WTC11 (cell line): ENCODE measurements around the gene LSM5. TPM values are rescaled to one million over a fixed set of nuclear protein-coding genes. Genes with fewer than 3 reads are reported as not detected.

Experiments used
- ATAC-seq: fragments of 200-7000 bp; cut with Tn5 transposase; 2 replicates; pipeline ENCODE4 v1.10.0; 2021; ENCODE audit warnings: mild to moderate bottlenecking, moderate library complexity
- CTCF ChIA-PET: fragments of 300-600 bp; sonication (Branson Sonifier 250); formaldehyde crosslinking; loops from one replicate; lab custom pipeline; 2021; ENCODE audit warnings: antibody characterized with exemption; lab: Charles Lee
- POLR2A ChIA-PET: fragments of 350-600 bp; sonication (Branson Sonifier 250); formaldehyde crosslinking; loops from one replicate; lab custom pipeline; 2021; ENCODE audit warnings: antibody characterized with exemption; lab: Charles Lee
- DNase-seq: peaks from one replicate; pipeline ENCODE4 v3.0.0; 2021; ENCODE audit warnings: low spot score
- H3K27ac Mint-ChIP-seq: 2 replicates; pipeline ENCODE4 v1.8.0; 2021; ENCODE audit warnings: mixed read lengths
- H3K27me3 Mint-ChIP-seq: 2 replicates; pipeline ENCODE4 v1.8.0; 2021; ENCODE audit warnings: low read depth, mild to moderate bottlenecking, moderate library complexity, mixed read lengths
- H3K36me3 Mint-ChIP-seq: 2 replicates; pipeline ENCODE4 v1.8.0; 2021; ENCODE audit warnings: mixed read lengths
- H3K4me1 Mint-ChIP-seq: 2 replicates; pipeline ENCODE4 v1.8.0; 2022; ENCODE audit warnings: mixed read lengths
- H3K4me3 Mint-ChIP-seq: 2 replicates; pipeline ENCODE4 v1.8.0; 2021; ENCODE audit warnings: mild to moderate bottlenecking, moderate library complexity, mixed read lengths
- H3K9me3 Mint-ChIP-seq: 2 replicates; pipeline ENCODE4 v1.8.0; 2021; ENCODE audit warnings: mixed read lengths
- ARID4B ChIP-seq: sonication (generic); formaldehyde crosslinking; IDR thresholded peaks from 2 replicates; pipeline ENCODE4 v1.8.0; 2023; ENCODE audit warnings: missing genetic modification reagents, mild to moderate bottlenecking, borderline replicate concordance
- ATF2 ChIP-seq: sonication (generic); formaldehyde crosslinking; IDR thresholded peaks from 2 replicates; pipeline ENCODE4 v1.8.1; 2022; ENCODE audit warnings: low read depth, missing genetic modification reagents, borderline replicate concordance
- CREB1 ChIP-seq: sonication (generic); formaldehyde crosslinking; IDR thresholded peaks from 2 replicates; pipeline ENCODE4 v1.8.0; 2023; ENCODE audit warnings: mild to moderate bottlenecking, missing genetic modification reagents
- ESRRA ChIP-seq: sonication (generic); formaldehyde crosslinking; IDR thresholded peaks from 2 replicates; pipeline ENCODE4 v1.8.1; 2022; ENCODE audit warnings: mild to moderate bottlenecking, missing genetic modification reagents, borderline replicate concordance
- ETV6 ChIP-seq: sonication (generic); formaldehyde crosslinking; IDR thresholded peaks from 2 replicates; pipeline ENCODE4 v1.8.1; 2022; ENCODE audit warnings: mild to moderate bottlenecking, missing genetic modification reagents
- GRHL2 ChIP-seq: fragments of 250-450 bp; sonication (Bioruptor Pico); IDR thresholded peaks from 2 replicates; pipeline ENCODE4 v1.8.0; 2022; ENCODE audit warnings: mild to moderate bottlenecking, moderate library complexity; ENCODE audit not compliant: insufficient replicate concordance, severe bottlenecking
- IRF2 ChIP-seq: sonication (generic); formaldehyde crosslinking; IDR thresholded peaks from 2 replicates; pipeline ENCODE4 v1.8.0; 2022; ENCODE audit warnings: low read depth, missing genetic modification reagents, borderline replicate concordance
- MLX ChIP-seq: sonication (generic); formaldehyde crosslinking; IDR thresholded peaks from 2 replicates; pipeline ENCODE4 v1.8.1; 2023; ENCODE audit warnings: mild to moderate bottlenecking, missing genetic modification reagents, moderate library complexity
- MXD4 ChIP-seq: fragments of 250-450 bp; sonication (Bioruptor Pico); IDR thresholded peaks from 2 replicates; pipeline ENCODE4 v1.8.0; 2021; ENCODE audit warnings: mild to moderate bottlenecking, moderate library complexity, borderline replicate concordance
- NR3C1 ChIP-seq: sonication (generic); formaldehyde crosslinking; conservative IDR thresholded peaks from 2 replicates; pipeline ENCODE4 v1.8.1; 2023; ENCODE audit warnings: low read depth, mild to moderate bottlenecking, missing genetic modification reagents
- PREB ChIP-seq: sonication (generic); formaldehyde crosslinking; IDR thresholded peaks from 2 replicates; pipeline ENCODE4 v1.8.1; 2022; ENCODE audit warnings: mild to moderate bottlenecking, missing genetic modification reagents, moderate library complexity, borderline replicate concordance
- PRRX2 ChIP-seq: fragments of 250-450 bp; sonication (Bioruptor Pico); IDR thresholded peaks from 2 replicates; pipeline ENCODE4 v1.8.0; 2021; ENCODE audit warnings: mild to moderate bottlenecking
- SMAD4 ChIP-seq: sonication (generic); formaldehyde crosslinking; IDR thresholded peaks from 2 replicates; pipeline ENCODE4 v1.8.0; 2022; ENCODE audit warnings: mild to moderate bottlenecking, missing genetic modification reagents
- SP1 ChIP-seq: sonication (generic); formaldehyde crosslinking; conservative IDR thresholded peaks from 2 replicates; pipeline ENCODE4 v1.8.1; 2022; ENCODE audit warnings: missing genetic modification reagents
- TEAD1 ChIP-seq: sonication (generic); formaldehyde crosslinking; IDR thresholded peaks from 2 replicates; pipeline ENCODE4 v1.8.0; 2022; ENCODE audit warnings: mild to moderate bottlenecking, missing genetic modification reagents
- TP53 ChIP-seq: sonication (generic); formaldehyde crosslinking; IDR thresholded peaks from 2 replicates; pipeline ENCODE4 v1.8.1; 2023; ENCODE audit warnings: mild to moderate bottlenecking, missing genetic modification reagents
- USF2 ChIP-seq: sonication (generic); formaldehyde crosslinking; IDR thresholded peaks from 2 replicates; pipeline ENCODE4 v1.8.1; 2023; ENCODE audit warnings: mild to moderate bottlenecking, missing genetic modification reagents, moderate library complexity
- ZBTB43 ChIP-seq: sonication (generic); formaldehyde crosslinking; IDR thresholded peaks from 2 replicates; pipeline ENCODE4 v1.8.1; 2023; ENCODE audit warnings: mild to moderate bottlenecking, missing genetic modification reagents
- ZNF138 ChIP-seq: sonication (generic); formaldehyde crosslinking; conservative IDR thresholded peaks from 2 replicates; pipeline ENCODE4 v1.8.1; 2022; ENCODE audit warnings: mild to moderate bottlenecking, moderate library complexity, missing genetic modification reagents
- ZNF232 ChIP-seq: sonication (generic); formaldehyde crosslinking; IDR thresholded peaks from 2 replicates; pipeline ENCODE4 v1.8.0; 2022; ENCODE audit warnings: mild to moderate bottlenecking, missing genetic modification reagents
- ZNF263 ChIP-seq: sonication (generic); formaldehyde crosslinking; IDR thresholded peaks from 2 replicates; pipeline ENCODE4 v1.8.1; 2022; ENCODE audit warnings: low read depth, mild to moderate bottlenecking, moderate library complexity, missing genetic modification reagents
- ZNF317 ChIP-seq: sonication (generic); formaldehyde crosslinking; IDR thresholded peaks from 2 replicates; pipeline ENCODE4 v1.8.1; 2023; ENCODE audit warnings: low read depth, mild to moderate bottlenecking, moderate library complexity, missing genetic modification reagents, borderline replicate concordance
- total RNA-seq: library from RNA; stranded (reverse); gene quantifications from 3 replicates; pipeline ENCODE4 v1.2.3, GENCODE V29; 2021

The LSM5 gene
- total RNA-seq, 1 experiment from 2014 or later: 89.5 TPM

- TF ChIP-seq ZBTB43 (CRISPR knock-in tag) (no peak), NR3C1 (CRISPR knock-in tag) (no peak), MXD4 (CRISPR knock-in tag) (no peak), TP53 (CRISPR knock-in tag) (no peak), ETV6 (CRISPR knock-in tag) (no peak), GRHL2 (CRISPR knock-in tag) (no peak), USF2 (CRISPR knock-in tag) (no peak), ZNF232 (CRISPR knock-in tag) (no peak), SMAD4 (CRISPR knock-in tag) (no peak), PREB (CRISPR knock-in tag) (no peak), CREB1 (CRISPR knock-in tag) (no peak)
These were observed 28.7 kb downstream of the LSM5 start (continued) for GRCh38 chr7:32461484-32461883.

- ATAC-seq (no peak), DNase-seq (no peak)
- ChIA-PET POLR2A (no interaction called here), CTCF (no interaction called here)
- Mint-ChIP-seq H3K4me3 (no peak overlapping the region), H3K36me3 (peaks cover 26% of the 10 kb centered on the region), H3K27me3 (no peaks in the 10 kb centered on the region), H3K9me3 (peaks cover 15% of the 10 kb centered on the region), H3K27ac (no peak overlapping the region), H3K4me1 (peaks cover 11% of the 10 kb centered on the region)
- TF ChIP-seq CREB1 (CRISPR knock-in tag) (no peak), ESRRA (no peak), PREB (CRISPR knock-in tag) (no peak), ZNF263 (CRISPR knock-in tag) (no peak), ZBTB43 (CRISPR knock-in tag) (no peak), PRRX2 (no peak), TEAD1 (CRISPR knock-in tag) (no peak), SP1 (CRISPR knock-in tag) (no peak), ZNF232 (CRISPR knock-in tag) (no peak), MLX (CRISPR knock-in tag) (no peak), IRF2 (no peak), ZNF138 (CRISPR knock-in tag) (no peak), ARID4B (no peak), ATF2 (CRISPR knock-in tag) (no peak), ZNF317 (CRISPR knock-in tag) (no peak), USF2 (CRISPR knock-in tag) (no peak)
These were observed 30.4 kb downstream of the LSM5 start for GRCh38 chr7:32459788-32460187.
